Stimulated activated CD8-positive, alpha-beta memory T cell treated with anti-CD3 and anti-CD28 coated beads, Interleukin-4, amount 100 ng/mL, for 4 hours (primary cell): ENCODE measurements around the gene ITSN1.

Experiments used
- DNase-seq, 2 donors: peaks; one replicate each; pipeline ENCODE4 v3.0.0-alpha.2; 2020; ENCODE audit warnings: low read depth in 2 of 2, low spot score in 1 of 2

The ITSN1 gene

GRCh38 chr21:33947451-33948095 is 305.3 kb downstream of the ITSN1 start:
- peak; percentile 56 to 76 for DNase-seq

GRCh38 chr21:33948096-33948950 is 306.0 kb downstream of the ITSN1 start:
- DNase-seq = peak in 1 of 2 donors; percentile 62

GRCh38 chr21:33948951-33949444 is 306.7 kb downstream of the ITSN1 start:
- no peak for DNase-seq
